Measurements from ENCODE around the gene AFF3.

Gene AFF3

DNA sequence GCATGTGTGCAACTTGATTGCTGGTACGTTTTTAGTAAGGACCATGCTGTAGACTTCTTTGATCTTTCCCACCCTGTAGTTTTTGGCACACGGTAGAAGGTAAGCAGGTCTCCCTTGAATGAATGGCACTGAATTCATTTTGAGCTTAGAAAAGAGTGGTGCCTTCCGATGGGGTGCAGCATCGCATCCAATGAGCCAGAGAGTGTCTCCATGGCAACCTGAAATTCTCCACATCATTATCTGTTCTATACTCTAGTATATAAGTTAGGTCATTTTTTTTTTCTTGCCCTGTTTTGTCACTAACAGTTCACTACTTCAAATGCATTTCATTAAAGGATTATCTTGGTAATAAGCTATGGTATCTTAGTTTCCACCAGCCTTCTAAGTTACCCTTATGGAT, 571.4 kb downstream of the AFF3 start:
- no peak for DNase-seq

DNA sequence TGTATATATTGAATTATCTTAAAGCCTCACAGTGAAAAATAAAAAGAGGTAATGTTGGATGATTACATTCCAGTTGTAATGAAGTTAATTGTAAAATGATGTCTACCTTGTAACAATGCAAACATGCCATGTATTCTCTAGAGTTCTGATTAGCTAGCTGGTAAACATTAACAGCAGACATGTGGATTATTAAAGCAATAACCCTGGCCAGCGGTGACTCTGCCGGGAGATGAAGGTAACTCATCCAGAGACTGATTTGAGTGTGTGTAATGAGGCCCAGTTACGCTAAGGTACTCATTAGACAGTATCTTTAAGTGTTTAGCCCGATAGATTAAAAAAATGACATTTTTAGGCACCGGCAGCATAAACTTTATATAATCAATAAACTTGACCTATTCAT, 573.0 kb downstream of the AFF3 start:
- no peak for DNase-seq

DNA sequence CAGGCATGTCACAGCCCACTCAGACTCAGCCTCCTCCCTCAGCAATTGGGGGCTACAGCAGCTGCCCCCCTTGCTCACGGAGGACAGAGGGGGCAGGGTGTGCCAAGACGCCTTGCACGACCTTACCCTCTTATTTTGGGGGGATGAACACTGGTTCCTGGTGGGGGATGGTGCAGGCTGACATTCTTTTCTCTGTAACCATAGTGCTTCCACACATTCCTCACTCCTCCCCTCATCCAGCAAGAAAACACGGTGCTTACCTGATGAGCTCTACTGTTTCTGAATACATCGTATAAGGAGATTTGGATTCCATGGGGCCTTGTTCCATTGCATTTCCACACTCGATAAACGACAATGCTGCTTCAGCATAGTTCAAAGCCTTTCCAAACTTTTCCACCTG, 577.2 kb downstream of the AFF3 start:
- no peak for DNase-seq

DNA sequence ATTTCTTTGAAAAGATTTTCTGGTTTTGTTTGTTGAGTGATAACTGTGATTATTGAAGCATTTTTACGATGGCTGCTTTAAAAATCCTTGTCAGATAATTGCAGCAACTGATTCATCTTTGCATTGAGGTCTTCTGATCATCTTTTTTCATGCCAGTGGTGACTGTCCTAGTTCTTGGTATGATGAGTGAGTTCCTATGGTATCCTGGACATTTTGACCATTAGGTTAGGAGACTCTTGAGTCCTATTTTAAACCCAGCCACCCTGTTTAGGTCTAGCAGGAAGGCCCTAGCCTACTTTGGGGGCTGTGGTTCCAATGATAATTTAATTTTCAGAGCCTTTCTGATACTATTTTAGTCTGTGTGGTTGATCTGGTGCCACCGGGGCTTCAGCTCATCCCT, 579.9 kb downstream of the AFF3 start:
- no peak for DNase-seq

DNA sequence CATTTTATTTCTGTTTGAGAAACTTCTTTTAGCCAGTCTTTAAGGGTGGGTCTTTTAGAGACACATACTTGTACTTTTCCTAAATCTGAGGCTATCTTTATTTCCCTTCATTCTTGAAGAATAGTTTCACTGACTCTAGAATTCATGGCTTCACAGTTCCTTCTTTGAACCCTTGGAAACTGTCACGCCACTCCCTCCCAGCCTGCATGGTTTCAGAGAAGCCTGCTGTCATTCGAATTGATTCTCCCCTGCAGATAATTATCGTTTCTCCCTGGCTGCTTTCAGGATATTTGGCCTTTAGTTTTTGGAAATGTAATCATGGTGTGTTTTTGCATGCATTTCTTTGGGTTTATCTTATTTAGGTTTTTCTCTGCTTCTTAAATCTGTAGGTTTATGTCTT, 580.6 kb downstream of the AFF3 start:
- DNase-seq: no peak

DNA sequence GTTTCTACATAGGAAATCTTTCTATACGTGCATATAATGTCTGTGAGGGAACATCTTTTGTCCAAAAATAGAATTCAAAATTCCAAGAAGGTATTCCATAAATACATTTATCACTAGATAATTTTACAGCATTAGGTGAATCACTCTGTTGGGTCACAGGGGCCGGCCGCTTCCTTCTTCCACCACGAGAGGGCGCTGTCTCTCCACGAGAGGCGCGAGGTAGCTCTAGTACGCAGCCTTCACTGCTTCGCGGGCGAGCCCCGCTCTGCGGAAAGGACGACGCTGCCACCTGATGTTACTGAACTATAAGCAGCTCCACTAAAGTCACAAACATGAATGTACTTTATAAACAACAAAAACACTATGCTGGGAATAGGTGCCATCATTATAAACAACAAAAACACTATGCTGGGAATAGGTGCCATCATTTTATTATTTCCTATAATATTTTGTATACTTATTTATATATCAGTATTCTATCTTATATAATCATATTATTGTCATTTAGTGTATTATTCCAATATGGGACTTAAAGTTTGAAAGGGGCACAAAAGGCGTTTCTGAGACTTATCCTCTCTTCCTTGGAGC, 583.2 kb downstream of the AFF3 start:
- peak; percentile 86 for DNase-seq

DNA sequence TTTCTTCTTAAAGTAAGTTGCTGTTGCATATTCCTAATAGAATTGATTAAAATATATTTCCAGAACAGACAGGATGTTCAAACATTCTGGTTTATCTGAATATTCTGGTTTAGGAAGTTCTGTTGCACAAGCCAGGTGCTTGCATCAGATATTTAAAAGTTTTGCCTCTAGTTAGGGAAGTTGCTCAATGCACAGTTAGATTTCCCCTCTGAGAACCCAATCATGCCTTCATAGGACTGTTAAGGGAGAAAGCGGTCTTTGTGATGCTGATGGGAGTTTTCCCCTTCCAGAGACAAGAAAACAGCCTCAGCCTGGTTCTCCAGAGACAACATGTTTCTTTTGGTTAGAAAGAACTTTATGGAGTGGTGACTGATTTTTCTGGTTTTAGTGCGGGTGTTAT, 587.0 kb downstream of the AFF3 start:
- no peak for DNase-seq

DNA sequence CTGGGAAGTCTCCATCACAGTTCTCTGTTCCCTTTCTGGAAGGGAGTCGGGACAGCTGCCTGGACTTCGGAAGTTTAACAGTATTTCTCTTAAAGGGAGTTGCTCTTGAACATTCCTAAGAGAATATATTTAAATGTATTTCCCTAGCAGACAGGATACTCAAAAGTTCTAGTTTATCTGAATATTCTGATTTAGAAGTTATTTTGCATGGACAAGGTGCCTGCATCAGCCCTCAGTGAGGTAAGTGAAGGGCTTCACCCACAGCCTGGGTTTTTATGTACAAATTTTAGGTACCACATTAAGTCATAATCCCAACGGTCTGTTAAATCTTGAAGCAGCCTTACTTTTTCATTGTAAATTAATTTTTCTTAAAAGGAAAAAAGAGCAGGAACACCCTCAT, 587.5 kb downstream of the AFF3 start:
- no peak for DNase-seq

DNA sequence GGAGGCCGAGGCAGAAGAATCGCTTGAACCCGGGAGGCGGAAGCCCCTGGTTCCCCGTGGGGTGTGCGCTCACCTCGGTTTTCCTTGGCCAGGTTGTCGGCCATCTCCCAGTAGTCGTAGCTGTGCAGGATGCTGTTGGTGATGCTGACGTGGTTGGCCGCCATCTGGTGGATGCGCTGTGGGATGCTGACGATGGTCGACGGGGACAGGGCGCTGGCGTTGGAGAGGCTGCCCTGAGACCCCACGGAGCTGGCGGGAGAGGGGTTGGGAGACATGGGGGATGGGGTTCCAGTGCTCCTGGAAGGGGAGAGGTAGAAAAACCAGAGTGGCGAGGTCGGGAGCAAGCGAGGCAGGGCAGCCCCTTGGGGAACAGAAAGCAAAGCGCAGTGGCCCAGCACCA, 588.2 kb downstream of the AFF3 start:
- DNase-seq: peak; percentile 54

DNA sequence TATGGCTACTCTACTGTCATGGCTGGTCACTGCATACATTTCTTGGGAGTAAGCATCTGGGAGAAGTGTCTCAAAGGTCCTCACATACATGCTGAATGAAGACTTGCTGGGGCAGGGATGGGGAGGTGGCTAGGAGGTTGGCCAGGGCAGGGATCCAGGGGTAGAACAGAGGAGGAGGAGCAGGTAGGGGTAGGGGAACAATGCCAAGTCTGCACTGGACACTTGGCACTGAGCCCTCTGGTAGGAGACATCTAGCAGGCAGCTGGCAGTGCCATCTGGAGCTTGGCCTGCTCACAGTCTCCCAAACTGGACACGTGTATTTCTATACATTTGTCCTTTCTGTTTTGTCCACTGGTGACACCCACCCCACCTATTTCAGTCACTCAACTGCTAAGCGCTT, 589.9 kb downstream of the AFF3 start:
- DNase-seq: no peak

DNA sequence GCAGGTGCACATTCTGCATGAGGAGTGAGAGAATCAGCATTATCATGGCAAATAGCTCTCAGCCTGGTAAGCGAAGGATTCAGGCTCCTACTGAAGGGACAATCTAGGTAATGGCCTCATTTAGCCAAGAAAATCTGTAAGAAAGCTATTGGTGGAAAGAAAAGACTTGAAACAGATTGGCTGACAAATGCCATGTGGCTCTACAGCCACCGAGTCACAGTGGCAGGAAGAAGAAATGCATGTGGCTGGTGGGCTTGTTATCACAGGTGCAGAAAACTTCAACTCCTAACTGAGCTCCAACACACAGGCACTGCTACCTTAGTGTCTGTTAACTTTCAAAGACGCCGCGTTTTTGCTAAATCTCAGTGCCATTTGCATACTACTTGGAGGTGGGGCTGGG, 592.0 kb downstream of the AFF3 start:
- DNase-seq: no peak

DNA sequence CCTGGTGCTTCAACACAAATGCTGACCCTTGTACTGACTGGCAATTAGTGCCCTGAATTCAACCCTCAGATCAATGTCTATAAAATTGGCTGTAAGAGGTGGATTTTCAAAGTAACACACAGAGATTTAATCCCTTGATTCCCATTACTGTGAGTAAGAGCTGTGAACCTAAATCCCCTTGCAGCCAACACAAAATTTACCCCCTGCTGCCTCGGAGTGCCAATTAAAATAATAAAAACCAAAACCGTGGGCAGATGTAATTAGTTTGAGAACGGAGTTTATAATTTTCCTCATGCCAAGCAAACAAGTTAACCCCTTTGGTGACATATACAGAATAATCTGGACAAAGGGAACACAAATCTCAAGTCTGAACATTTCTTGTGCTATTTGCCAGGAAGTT, 596.8 kb downstream of the AFF3 start:
- DNase-seq: no peak

DNA sequence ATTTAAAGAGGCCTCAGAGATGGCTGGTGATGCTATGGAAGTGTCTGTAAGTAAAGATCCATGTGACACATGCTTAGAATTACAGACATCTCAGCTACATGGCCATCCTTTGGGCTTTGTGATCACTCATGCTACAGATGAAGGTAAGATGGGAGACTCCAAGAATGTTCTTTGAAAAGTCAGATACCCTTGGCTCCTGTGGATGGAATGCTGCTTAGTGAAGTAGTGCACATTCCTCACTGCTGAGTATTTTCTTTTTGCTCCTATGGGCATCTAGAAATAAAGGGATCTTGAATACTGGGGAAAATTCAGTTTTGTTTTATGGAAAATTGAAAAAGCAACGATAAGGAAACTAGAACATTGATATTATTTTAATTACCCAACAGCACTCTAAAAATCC, 597.3 kb downstream of the AFF3 start:
- DNase-seq: no peak

DNA sequence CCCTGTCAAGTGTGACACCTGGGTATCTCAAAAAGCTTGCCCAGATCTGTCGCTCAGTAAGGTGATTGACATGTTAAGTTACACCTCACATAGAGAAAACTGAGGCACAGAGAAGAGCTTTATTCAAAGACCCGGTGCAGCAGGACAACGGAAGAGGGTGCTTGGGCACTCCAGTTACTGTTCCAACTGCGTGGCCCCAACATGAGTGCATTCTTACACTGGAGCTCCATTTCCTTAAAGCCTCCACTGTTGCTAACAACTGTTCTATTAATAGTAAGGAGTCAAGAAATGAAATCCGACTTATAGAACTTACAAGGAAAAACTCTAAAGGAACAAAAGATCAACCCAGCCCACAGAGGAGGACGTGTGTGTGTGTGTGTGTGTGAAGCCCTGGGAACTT, 597.8 kb downstream of the AFF3 start:
- no peak for DNase-seq

DNA sequence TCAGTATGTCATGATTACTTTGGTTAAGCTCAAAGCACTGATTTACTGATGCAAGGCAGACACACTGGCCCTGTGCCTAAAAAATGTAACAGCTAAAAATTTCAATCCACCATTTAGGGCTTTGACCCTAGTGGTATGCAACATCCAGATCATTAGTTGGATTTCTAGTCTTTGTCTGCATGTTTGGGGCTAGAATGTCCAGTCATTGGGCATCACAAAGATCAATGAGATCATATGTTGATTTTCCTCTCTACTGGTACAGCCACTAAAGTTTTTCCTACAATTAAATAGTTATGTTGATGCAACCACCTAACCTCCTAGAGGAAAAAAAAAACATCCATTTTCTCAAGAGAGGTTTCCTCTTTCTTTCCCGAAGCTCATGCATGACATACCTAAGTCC, 599.1 kb downstream of the AFF3 start:
- DNase-seq: no peak

DNA sequence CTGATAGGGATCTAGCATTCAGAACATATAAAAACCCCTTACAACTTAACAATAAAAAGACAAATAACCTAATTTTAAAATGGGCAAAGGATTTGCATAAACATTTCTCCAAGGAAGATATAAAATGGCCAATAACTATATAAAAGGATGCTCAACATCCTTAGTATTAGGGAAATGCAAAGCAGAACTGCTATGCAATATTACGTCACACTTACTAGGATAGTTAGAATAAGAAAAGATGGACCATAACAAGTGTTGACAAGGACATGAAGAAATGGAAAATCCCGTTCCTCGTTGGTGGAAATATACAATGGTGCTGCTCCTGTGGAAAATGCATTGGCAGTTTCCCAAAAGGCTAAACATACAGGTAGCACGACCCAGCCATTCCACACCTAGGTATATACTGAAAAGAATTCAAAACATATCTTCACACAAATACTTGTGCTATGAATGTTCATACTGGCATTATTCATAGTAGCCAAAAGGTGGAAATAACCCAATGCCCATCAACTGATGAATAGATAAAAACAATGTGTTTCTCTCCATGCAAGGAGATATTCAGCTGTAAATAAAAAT, 604.4 kb downstream of the AFF3 start:
- no peak for DNase-seq

DNA sequence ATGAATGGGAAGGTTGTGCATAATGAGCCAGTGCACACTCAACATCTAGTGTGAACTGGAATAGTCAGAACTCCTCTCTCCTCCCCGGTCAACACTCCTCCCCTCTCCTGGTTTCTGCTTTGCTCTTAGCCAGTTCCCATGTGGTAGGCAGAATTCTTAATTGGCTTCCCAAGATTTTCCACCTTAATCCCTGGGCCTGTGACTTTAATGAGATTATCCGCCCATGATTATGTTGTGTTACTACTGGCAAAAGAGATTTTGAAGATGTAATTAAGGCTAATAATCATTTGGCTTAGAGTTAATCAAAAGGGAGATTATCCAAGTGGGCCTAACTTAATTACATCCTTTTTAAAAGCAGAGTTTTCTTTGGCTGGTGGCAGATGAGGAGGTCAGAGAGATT, 618.3 kb downstream of the AFF3 start:
- DNase-seq: peak; percentile 98

DNA sequence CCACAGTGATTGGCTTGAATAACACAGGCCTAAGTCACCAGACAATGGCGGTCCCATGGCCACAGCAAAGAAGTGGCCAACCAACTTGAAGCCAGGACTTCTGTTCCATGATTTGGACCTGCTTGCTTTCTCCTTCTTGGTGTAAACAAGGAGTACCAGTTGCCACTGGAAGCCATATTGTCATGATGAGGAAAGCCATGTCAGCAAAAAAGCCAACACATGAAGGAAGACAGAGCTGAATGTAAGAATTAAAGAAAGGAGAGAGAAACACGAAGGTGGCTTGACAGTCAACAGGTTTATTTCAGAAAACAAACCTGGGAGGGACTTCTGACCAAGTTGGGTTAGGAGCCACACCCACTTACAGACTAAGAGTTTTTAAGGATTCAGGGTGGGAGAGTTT, 620.2 kb downstream of the AFF3 start:
- DNase-seq: no peak

DNA sequence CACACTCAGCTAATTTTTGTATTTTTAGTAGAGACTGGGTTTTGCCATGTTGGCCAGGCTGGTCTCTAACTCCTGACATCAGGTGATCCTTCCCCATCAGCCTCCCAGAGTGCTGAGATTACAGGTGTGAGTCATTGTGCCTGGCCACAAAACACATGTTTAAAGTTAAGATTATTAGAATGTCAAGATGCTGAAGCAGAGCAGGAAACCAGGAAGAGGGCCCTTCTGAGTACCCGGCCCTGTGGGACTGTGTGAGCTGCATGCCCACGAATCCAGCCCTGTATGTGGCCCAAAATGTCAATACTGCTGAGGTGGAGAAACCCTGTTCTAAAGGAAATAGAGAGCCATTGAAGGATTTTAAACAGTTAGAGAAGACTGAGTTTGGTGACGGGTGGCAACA, 621.6 kb downstream of the AFF3 start:
- DNase-seq: no peak

DNA sequence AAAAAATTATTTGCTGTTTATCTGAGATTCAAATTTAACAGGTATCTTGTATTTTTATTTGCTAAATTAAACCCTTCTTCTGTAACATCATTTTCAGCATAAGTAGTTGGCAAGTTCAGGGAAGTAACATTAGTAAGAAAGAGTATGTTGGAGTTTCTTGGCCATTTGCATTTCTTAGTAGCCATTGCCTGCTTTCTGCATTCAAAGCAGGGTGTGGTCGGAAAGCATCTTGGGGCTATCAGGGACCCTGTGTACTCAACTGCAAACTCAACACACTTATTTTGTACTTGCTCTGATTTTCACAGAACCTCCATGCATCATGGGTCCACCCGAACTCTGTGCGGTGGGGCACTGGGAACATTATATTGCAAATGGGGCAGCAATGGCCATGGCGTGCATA, 622.2 kb downstream of the AFF3 start:
- DNase-seq: no peak

DNA sequence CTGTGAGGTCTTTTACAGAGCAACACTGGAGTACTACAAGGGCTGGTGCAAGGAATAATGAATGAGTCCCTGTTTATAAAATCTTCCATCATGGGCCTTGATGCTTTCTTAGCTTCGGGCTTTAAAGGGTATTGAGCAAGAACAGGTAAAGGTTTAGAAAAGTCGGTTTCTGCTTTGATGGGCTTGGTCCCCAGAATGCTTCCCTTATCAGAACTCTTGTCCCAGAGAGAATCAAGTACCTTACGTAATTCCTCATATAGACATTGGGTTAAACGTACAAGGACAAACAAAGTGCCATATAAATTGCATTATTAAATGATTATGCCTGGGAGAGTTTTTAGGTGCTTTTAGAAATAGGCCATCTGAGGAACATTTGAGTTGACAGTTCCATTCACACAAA, 628.0 kb downstream of the AFF3 start:
- DNase-seq: no peak

DNA sequence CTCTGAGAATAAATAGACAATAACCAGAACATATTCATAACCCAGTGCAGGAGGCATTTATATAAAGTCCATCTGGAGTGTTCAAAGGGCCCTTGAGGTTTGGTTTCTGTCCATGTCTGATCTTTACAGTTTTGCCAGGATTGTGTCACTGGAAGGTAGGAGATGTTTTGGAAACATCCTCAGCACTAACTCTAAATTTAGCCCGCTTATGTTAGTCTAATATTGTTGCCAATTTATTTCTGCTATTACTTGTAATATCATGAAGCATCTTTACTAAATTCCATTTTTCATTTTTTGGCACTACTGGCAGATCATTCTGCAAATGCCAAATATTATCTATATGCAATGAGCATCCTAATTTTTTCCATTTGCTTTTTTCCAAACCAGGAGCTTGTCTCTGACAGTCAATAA, 630.2 kb downstream of the AFF3 start:
- DNase-seq: no peak

DNA sequence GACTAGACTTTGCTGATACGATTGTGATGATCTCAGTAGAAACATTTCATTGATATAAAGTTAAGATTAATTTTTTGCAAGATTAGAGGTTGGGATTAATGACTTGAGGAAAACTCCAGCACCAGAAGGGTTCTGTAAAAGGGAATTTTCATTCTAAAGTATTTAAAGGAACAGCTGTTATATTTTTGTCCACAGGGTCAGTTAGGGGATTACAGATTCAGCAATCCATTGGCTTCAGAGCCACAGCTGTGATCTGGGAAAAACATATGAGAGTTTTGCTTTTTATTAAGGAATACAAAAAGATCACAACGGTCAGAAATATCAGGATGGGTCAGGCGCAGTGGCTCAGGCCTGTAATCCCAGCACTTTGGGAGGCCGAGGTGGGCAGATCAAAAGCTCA, 633.0 kb downstream of the AFF3 start:
- DNase-seq: no peak

DNA sequence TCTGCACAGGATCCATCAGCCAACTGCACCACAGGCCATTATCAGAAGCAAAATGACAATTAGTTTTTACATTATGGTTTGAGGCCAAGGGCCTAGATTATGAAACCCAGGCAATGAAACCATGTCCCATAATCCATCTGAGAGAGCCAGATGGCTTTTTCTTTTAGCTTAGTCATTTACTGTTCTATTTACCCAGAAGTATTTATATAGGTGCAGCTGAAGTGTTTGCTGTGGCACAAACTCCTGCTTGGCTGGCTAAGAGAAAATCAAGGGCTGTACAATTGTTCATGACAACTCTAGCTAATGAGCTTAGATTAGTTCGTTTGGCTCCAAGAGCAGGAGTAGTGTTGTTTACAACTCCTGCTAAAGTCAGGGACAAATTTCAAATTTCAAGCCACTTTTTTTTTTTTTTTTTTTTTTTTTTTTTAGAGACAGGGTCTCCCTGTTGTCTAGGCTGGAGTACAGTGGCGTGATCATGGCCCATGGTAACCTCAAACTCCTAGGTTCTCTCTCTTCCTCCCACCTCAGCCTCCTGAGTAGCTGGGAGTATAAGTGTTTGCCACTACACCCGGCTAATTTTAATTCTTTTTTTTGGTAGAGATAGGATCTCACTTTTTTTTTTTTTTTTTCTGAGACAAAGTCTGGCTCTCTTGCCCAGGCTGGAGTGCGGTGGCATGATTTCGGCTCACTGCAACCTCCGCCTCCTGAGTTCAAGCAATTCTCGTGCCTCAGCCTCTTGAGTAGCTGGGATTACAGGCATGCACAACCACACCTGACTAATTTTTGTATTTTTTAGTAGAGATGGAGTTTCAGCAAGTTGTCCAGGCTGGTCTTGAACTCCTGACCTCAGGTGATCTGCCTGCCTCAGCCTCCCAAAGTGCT, 634.2 kb downstream of the AFF3 start:
- peak; percentile 48 for DNase-seq
